Measurements from ENCODE around the gene RIPPLY1.

RIPPLY1 gene, protein sequence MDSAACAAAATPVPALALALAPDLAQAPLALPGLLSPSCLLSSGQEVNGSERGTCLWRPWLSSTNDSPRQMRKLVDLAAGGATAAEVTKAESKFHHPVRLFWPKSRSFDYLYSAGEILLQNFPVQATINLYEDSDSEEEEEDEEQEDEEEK

GRCh38 chrX:106903291-106903824 lies at the start of gene RIPPLY1:
RIPPLY1 (minus strand) TSS chrX:106903341; CDS start chrX:106903287, 54 bp downstream.
- no peak for DNase-seq

DNA sequence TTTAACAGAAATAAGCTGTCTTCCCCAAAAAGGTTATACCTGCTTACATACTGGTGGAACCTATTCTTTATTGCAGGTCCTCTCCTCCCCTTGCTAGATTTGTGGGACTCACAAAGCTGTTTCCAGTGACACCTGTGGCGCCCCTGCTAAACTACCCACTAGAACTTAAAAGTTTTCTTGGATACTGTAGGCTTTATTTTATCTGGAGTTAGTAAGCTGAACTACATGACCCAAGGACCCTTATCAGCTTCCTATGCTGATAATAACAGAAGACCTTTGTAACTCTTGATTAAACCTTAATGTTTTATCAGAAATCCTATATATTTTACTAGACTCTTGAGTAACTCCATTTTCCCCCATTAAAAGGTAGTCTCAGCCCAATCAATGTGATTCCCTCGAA lies 49.4 kb upstream of the RIPPLY1 start:
- DNase-seq, result no peak

- DNase-seq, result no peak
Measured at GRCh38 chrX:106952089-106952488, 48.9 kb upstream of the RIPPLY1 start.

- no peak for DNase-seq
Measured at GRCh38 chrX:106951230-106951629, 48.1 kb upstream of the RIPPLY1 start.

DNA sequence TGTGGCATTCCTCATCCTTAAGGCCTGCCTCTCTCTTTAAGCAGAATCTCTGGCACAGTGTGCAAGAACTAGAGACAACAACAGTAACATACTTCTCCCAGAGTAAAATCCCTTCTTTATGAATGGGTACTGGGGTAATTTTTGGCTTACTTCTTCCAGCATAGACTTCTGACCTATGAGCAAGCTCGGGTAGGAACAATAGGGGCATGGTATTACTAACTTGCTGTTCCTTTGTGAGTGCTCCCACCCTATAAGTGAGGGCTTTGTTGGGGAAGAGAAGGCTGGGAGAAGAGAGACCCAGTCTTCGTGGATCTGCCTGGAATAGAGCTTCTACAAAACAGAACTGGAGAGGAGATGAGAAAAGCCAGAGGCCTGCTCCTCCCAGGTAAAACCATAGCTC lies 47.2 kb upstream of the RIPPLY1 start:
- DNase-seq, result no peak

DNA sequence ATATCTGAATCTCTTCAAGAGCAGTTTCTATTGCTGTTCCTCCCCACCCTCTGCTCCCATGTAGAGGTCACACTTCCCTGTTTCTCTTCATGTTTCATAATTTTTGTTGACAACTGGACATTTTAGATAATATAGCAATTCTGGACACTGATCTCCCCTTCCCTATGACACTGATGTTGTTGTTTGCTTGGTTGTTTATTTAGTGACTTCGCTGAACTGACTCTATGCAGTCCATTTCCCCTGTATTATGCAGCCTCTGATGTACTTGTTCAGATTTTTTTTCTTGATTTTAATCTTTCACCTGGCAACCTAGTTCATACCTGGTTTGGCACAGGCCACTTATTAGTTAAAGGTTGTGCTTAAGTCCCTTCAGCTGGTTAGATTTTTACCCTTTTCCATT lies 46.2 kb upstream of the RIPPLY1 start:
- no peak for DNase-seq

GRCh38 chrX:106948641-106949040 lies 45.5 kb upstream of the RIPPLY1 start:
- no peak for DNase-seq

DNA sequence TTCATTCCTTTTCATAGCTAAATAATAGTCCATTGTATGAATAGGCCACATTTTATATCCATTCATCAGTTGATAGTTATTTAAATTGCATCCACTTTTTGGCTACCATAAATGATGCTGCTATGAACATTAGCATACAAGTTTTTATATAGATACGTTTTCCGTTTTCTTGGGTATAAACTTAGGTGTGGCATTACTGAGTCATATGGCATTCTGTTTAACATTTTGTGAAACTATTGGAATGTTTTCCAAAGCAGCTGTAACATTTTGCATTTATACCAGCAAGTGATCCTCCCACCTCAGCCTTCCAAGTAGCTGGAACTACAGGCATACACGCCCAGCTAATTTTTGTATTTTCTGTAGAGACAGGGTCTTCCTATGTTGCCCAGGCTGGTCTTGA lies 43.3 kb upstream of the RIPPLY1 start:
- no peak for DNase-seq

DNA sequence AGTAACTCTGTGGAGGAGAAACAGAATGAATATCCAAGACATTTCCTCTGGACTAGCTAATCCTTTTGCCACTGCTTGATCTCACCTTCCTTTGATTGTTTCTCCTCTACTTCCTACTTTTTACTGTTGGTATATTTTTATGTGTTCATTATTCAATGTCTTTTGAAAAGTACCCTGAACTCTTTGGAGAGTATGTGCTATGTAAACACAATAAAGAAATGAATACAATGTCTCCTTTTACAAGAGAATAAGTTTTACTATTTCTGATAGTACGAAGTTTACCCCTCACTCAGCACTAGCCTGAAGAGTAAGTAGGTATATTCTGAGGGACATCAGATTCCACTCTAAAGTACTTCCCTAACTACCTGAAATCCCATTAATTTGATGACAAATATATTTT lies 36.9 kb upstream of the RIPPLY1 start:
- DNase-seq, result no peak

DNA sequence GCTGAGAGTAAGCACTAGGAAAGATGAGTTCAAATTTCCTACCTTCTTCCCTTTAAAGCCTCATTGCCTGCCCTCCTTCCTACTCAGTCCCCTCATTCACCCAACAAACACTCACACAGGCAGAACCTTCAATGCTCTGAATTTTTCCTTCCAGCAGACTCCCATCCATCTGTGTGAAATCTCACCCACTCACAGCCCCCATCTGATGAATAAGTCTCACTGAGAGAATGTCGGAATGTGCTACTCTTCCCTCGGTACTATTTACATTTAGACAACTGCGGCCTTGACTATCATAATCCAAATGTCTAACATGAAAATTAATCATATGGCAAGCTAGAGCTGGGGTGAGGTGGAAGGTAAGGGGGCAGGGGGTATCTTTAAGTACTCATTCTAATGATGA lies 36.4 kb upstream of the RIPPLY1 start:
- no peak for DNase-seq

- no peak for DNase-seq
Measured at GRCh38 chrX:106936246-106936645, 33.1 kb upstream of the RIPPLY1 start.

GRCh38 chrX:106935175-106935574 lies 32.0 kb upstream of the RIPPLY1 start:
- DNase-seq, result no peak

DNA sequence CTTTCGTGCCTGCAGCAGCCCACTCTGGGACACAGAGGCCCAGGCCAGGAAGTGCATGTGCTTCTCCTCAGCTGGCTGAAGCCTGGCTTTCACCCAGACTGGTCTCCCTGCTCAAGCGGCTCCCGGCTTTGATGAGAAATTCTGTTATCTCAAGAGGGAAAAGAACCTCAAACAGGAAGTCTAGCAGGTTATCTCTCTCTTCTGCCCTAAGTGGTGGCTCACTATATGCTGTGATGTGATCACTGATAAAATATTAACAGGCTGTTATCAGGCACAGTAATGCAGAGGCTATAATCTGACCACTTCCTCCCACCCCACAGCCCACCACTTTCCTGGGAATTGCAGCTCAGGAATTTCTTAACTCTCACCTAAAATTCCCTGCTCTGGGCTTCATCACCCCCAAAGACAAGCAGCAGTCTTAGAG lies 30.4 kb upstream of the RIPPLY1 start:
- no peak for DNase-seq

- DNase-seq, result no peak
Measured at GRCh38 chrX:106932960-106933537, 29.9 kb upstream of the RIPPLY1 start.

DNA sequence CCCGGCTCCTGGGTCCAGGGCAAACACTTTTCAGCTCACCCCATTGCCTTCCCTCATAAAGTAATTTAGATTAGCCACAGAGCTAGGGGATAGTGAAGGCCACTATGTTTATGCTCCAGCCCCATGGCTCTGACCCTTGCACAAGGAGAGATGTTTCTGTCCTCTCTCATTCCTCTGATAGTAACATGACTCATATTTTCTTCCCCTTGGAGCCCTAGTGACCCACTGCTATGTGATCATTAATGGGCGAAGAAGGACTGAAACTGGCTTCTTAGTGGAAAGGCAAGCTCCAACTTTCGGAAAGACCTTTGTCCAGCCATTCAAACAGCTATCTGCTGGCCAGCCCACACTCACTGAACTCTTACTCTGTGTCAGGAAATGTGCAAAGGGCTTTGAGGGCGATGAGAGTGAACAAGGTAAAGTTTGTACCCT lies 29.4 kb upstream of the RIPPLY1 start:
- no peak for DNase-seq

GRCh38 chrX:106931831-106932491 lies 28.8 kb upstream of the RIPPLY1 start:
- no peak for DNase-seq

DNA sequence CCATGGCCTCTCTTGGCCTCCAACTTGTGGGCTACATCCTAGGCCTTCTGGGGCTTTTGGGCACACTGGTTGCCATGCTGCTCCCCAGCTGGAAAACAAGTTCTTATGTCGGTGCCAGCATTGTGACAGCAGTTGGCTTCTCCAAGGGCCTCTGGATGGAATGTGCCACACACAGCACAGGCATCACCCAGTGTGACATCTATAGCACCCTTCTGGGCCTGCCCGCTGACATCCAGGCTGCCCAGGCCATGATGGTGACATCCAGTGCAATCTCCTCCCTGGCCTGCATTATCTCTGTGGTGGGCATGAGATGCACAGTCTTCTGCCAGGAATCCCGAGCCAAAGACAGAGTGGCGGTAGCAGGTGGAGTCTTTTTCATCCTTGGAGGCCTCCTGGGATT lies 25.1 kb upstream of the RIPPLY1 start:
- no peak for DNase-seq

DNA sequence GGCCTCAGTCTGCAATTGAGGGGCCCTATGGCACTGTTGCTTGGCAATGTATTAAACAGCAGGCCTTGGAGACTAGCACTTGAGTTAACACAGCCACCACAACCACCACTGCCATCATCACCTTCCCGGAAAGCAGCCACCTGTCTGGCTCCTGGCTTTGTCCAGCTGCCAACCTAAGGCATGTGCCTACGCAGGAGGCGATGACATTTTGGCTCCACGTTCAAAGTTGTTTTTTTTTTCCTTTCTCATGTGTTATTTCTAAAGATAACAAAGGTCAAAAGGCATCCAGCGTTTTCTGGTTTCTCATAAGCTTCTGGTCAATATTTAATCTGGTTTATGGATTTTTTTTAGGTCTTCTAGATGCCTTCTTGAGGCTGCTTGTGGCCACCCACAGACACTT lies 24.6 kb upstream of the RIPPLY1 start:
- DNase-seq, result no peak

DNA sequence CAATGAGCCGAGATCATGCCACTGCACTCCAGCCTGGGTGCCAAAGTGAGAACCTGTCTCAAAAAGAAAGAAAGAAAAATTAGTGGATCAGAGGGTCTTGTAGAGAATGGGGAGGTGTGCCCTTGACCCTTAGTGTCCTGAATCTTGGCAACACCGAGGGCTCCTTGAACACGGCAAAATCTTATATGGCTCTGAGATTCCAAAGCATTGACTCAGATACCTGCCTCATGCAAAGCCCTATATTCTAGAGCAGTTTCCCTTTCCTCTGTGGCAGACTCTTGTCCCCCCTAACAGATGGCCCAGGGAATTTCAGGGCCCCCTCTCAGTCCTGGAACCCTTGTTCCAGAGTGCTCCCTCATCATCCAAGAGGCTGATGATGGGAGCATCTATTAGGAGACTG lies 23.9 kb upstream of the RIPPLY1 start:
- no peak for DNase-seq

DNA sequence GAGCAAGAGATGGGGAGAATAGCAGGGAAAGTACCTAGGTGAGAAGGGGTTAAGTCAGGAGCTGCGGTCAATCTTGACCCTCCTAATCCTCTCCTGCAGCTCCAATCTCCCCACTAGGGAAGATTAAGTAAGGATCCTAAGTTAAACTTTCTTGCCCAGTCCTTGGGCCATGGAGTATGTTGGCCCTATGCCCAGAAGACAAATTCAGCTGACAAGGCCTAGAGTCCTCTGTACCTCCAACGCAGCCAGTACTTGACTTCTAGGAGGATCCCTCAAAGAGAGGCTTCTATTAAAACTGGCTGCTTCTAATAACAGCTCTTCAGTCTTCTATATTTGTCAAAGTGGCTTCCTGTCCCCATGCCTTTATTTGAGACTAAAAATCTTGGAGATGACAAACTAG lies 18.5 kb upstream of the RIPPLY1 start:
- DNase-seq, result no peak

- DNase-seq, result no peak
Measured at GRCh38 chrX:106919932-106920452, 16.9 kb upstream of the RIPPLY1 start, which contains the start of gene CLDN2. CLDN2 (plus strand) TSS chrX:106920402; CDS start chrX:106928229, 7,827 bp downstream.

GRCh38 chrX:106917830-106918500 lies 14.8 kb upstream of the RIPPLY1 start:
- no peak for DNase-seq

- DNase-seq, result no peak
Measured at GRCh38 chrX:106912864-106913263, 9.7 kb upstream of the RIPPLY1 start.

All from CD4-positive, alpha-beta T cell treated with Interferon gamma for 1 hour (primary cell).